Measurements from ENCODE around the gene PLN.

PLN gene

DNA sequence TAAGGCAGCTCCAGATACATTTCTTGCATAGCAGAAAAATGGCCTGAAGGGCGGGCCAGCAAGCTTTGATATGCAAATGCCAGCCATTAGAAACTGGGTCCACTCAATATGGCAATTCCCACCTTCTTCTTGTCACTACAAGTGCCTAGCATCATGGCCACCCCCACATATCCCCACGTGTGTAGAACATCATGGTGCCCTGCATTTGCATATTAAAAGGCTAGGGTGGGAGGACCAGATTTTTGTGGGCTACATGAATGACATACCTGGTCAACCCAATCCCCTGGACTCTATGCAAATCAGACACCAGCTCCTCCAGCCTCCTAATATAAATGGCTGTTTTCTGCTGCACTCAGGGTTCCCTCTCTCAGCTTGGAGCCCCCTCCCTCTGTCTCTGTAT lies 31.7 kb downstream of the PLN start:
- DNase-seq (ENCODE audit: low read depth, low spot score), result no peak

DNA sequence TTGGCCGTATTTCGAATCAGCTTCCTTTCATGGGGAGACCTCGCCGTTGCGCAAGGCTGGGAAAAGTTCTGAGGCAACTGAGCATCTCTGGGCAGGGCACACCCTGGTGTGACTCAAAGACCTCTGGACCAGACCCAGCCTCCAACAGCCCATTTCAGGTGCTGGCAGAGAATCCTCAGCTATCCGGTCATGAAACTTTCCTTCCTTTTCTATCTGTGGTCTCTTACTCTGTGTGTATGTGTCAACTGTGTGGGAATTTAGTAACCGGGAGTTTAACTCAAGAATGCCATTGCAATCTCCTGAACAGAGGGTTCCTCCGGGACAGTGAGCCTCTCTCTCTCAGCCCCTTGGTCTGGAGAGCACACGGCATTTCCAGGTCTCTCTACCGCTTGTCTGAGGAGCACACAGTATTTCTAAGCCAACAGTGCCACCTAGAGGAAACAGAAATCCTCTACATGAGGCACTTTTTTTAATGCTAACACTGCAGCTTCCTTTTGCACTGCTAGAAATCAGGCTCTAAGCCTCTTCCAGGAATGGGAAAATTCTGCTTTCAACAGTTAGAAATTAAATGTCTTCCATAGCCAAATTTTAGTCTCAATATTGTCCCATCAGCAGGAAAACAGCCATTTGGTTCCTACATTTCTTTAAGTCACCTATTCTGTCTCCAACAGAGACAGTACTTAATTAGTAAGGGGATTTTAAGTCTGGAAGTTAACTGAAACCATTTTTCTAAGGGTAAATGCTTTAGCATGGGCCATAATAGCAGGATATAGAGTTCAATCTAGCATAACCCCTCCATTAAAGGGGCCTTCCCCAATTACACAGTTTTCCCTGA lies 32.7 kb downstream of the PLN start:
- DNase-seq (ENCODE audit: low read depth, low spot score), result no peak

DNA sequence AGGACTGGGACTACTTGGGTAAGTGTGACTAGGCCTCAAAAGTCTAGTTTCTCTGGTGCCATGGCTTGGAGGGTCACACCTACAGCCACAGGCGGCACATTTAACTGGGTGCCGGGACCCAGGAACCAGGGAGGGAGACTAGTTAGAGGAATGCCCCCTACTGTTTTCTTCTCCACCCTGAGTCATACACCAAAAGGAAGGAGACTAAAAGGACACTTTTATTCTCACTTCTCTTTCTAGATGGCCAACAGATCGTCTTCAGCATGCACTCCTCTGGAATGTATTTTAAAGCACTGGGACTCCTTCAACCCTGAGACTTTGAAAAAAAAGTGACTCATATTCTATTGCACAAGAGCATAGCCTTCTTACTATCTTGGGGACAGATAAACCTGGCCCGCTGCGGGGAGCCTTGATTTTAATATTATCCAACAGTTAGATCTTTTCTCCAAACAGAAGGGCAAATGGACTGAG lies 33.4 kb downstream of the PLN start:
- no peak for DNase-seq (ENCODE audit: low read depth, low spot score)

DNA sequence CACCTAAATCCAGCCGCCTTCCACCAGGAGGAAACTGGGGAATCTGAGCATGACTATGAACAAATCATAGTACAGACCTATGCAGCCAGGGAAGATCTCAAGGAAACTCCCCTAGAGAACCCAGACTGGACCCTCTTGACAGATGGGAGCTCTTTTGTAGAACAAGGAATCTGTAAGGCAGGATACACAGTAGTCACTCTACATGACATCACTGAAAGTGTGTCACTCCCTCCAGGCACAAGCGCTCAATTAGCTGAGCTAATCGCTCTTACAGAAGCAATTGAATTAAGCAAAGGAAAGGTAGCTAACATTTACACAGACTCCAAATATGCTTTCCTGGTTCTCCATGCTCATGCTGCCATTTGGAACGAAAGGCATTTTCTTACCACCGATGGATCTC lies 36.8 kb downstream of the PLN start:
- no peak for DNase-seq (ENCODE audit: low read depth, low spot score)

DNA sequence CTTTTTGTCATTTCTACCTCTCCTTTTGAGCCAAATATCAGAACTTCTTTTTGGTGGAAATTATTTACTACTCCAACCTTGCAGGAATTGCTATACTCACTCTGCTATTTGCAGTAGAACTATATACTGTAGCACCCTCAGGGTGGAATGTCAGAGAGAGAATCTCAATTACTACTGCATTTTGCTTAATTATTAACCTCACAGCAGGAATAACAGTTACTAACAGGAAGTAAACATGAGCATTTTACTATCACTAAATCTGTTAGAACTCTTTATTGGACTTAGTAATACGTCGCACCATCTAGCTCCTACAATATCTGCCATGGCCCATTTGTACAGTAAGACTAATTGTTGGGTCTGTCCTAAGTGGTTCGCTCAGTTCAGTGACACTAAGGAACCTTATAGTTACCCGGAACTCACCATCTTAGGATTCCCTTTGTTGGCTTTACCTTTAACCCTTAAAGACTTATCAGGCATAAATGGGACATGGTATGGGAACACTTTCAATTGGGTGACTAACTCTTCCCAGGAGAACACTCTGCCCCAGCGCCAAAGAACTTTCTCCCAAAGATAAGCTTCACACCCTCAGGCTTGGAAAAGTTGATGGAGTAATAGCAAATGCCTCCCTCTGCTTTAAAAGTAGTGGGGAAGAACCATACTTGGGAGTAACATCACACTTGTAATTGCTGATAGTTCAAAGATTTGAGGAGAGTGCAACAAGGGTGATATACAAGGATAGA lies 38.8 kb downstream of the PLN start:
- no peak for DNase-seq (ENCODE audit: low read depth, low spot score)

DNA sequence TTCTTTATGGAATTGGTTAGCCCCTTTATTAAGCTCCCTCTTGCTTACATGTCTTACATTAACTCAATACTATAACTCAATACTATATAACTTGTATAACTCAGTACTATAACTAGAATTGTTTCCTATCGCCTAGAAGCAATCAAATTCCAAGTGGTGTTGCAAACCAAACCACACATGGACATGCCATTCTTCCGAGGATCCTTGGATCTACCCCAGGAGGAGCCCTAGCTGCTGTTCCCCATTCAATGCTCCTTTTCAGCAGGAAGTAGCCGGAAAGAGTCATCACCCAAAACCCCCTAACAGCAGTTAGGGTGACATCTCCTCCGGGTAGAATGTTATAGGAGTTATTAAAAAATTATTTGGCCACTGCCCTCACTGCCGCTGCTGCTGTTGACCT lies 40.5 kb downstream of the PLN start:
- no peak for DNase-seq (ENCODE audit: low read depth, low spot score)

DNA sequence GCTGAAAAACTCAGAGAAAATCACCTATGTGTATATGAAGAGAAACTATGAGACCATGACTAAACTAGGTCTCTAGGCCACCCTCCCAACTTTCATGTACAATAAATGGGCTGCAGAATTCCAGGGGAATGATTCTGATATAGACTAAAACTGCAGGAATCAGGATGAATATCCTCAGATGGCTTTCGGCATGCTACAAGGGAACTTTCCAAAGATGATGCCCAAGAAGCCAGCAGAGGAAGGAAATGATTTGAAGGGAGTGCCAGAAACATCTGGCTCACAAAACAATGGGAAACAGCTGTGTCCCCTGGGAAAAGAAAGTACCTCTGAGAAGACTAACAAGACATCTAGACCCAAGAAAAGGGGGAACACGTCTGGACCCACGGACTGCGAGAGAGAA lies 41.1 kb downstream of the PLN start:
- no peak for DNase-seq (ENCODE audit: low read depth, low spot score)

DNA sequence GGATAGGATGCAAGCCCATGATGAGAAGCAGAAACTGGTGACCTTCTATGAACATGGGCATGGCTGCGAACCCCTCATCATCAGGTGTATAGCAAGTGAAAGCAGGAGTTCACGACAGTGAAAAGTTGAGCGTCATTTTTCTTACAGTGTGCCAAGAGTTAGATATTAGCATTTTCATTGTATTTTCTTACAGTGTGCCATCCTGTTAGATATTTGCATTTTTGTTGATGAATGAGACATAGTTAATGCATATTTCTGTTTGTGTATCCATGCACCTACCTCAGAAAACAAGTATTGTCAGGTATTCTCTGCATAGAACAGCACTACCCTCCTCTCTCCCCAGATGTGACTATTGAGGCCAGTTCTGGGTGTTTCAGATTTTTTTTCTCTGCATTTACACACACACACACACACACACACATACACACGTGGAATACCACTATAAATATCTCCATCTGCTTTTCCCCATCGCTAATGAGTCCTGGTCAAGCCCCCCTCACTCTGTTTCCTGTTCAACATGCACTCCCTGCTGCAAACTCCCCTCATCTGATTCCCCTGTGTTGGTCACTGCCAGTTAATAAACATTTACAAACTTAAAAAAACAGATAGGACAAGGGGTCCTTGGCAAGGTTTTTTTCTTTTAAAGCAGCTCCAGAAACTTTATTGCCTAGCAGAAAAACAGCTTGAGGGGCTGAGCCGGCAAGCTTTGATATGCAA lies 41.7 kb downstream of the PLN start:
- DNase-seq (ENCODE audit: low read depth, low spot score), result no peak

DNA sequence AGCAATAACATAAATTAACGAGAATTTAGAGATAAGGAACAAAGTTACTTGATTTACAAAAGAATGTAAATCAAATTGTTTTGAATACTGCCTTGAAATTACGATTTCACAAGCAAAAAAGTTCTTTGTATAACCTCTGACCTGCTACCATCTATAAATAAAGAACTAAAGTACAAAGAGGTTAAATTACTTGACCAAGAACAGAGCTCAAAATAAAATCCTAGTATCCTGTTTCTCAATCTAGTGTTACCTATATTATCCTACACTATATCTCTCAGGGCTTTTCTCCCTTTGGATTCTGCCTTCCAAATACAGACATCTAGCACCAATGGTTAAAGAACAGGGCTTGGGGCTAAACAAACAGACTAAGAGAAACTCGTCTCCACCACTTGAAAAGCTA lies 43.8 kb downstream of the PLN start:
- no peak for DNase-seq (ENCODE audit: low read depth, low spot score)

DNA sequence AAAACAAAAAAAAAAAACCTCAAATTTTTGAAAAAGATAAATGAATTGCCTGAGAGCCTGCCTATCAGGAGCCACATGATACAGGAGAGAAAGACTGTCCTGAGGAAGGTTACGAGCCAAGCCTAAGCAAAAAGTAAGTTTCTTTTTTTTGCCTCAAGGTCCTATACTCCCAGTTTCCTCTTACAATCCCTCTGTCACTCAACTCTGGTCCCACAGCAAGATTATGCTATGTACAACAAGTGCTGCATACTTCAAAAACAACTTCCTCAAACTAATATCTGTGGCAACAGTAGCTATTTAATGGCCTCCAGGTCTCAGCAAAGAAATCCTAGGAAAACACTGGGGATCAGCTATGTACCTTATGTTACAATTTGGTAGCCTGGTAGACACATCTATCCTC lies 46.8 kb downstream of the PLN start:
- no peak for DNase-seq (ENCODE audit: low read depth, low spot score)

DNA sequence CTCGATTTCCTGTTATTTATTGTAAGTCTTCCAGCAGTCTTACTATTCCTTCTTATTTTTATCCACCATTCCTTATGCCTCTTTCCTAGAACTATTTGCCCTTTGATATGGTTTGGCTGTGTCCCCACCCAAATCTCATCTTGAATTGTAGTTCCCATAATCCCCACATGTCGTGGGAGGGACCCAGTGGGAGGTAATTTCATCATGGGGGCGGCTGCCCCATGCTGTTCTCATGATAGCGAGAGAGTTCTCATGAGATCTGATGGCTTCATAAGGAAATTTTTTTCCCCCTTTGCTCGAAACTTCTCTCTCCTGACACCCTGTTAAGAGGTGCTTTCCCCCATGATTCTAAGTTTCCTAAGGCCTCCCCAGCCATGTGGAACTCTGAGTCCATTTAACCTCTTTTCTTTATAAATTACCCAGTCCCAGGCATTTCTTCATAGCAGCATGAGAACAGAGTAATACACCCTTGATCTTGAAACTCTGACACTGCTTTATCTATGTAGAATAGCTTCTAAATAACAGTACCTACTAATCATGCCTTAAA lies 48.8 kb downstream of the PLN start:
- DNase-seq (ENCODE audit: low read depth, low spot score), result no peak

DNA sequence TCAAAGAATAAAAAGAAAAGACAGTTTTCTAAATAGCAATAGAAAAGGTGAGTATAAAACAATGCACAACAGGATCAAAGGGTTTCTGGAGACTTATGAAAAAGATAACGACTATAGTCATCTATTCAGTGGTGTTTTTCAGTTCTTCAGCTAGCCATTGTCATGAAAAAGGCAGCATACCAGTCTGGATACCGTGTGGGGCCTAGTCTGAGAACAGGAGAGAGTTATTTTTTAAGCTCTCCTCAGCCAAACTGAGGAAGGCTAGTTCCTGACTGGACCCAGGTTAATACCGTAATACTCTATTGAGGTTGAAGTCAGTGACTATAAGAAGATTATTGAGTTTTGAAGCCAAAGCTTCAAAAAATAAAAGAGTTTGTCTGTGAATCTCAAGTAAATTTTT lies 49.5 kb downstream of the PLN start:
- no peak for DNase-seq (ENCODE audit: low read depth, low spot score)

DNA sequence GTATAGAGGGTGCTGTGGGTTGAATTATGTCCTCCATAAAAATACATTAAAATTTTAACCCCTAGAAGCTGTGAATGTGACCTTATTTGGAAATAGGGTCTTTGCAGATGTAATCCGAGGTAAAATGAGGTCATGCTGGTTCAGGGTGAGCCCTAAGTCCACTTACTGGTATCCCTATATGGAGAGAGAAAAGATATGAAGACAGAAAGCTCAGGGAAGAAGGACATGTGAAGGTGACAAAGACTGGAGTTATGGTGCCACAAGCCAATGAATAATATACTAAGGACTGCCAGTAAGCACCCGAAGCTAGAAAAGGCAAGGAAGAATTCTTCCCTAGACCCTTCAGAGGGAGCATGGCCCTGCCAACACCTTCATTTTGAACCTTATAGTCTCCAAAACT lies 50.2 kb downstream of the PLN start:
- DNase-seq (ENCODE audit: low read depth, low spot score), result no peak

DNA sequence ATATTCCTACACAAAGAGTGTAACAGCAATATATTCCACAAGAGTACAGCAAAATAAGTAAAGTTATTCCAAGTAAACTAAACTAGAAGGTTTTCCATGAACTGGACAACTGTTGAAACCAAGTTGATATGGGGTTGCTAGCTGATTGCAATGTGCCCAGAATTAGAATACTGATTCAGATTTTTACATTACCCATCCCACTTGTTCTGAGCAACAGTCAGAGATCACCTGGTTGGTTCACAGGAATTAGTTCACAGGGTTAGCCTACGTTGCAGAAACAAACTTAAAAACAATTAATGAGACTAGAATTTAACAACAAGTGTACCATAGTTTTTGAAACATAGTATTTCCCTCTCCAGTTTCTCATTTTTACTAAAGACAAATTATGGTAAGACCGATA lies 54.2 kb downstream of the PLN start:
- no peak for DNase-seq (ENCODE audit: low read depth, low spot score)

DNA sequence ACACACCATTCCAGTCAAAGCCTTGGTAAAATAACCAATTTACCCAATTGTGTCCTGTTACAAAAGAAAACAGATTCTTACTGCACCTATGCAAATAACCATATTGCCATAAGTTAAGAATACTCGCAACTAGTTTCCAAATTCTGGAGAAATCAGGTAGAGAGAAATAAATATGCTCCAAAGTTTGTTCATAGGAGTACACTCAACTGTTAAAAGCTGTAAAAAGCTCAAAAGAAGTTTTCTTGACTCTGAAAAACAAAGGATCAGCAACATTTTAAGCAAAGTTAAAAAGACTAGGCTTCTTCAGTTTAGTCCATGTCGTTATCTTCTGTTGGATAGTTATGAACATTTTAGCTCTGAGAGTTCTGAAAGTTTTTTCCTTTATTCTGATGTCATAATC lies 55.3 kb downstream of the PLN start:
- no peak for DNase-seq (ENCODE audit: low read depth, low spot score)

DNA sequence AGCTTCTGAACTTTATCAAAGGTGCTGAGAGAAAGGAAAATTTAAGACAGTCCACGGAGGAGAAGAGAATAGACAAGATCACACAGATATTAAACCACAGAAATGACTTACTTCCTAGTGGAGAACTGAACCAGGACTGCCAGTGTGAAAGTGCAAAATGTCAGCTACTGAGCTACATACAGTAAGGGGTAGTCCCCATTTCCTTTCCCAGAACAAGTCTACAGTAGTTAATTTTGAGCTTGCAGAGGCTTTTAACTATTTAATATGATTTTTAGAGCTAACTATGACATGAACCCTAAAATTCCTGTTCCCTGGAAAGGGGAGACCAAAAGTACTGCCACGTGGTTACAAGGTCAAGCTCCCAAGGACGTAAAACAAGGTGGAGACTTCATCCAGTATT lies 58.2 kb downstream of the PLN start:
- DNase-seq (ENCODE audit: low read depth, low spot score), result no peak

DNA sequence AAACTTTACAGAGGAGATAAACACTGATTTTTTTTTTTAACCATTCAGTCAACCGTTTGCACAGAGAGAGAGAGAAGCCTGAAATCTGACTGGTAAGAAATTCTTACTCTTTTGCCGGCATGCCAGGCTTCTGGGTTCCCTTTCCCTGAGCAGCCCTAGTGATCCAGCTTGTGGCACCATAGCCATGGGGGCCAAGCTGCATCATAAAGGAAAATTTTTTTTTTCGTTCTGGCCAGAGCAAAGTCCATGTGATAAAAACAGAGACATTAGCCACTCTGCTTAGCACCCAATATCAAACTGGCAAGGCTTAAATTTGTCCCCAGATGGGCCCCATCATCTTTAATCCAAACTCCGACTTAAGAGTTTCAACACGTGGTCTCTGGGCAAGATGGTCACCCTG lies 58.8 kb downstream of the PLN start:
- DNase-seq (ENCODE audit: low read depth, low spot score), result no peak

Data from brain pericyte (primary cell).